Esophagus squamous epithelium (tissue), 4 donors: ENCODE measurements around the gene SIRT6.

Experiments used
- POLR2A ChIP-seq, 4 donors: fragments of 450-650 bp; IDR thresholded peaks; one replicate each; pipeline ENCODE4 v1.6.1; 2017; ENCODE audit warnings: antibody characterized with exemption in 4 of 4, mild to moderate bottlenecking in 4 of 4, moderate library complexity in 3 of 4
- TF ChIP-seq, protein P1 (sequence below), 6 experiments: fragments of 450-650 bp in 4 of 6; fragments of 200-600 bp in 2 of 6; sonication (generic) in 2 of 6; IDR thresholded peaks; one replicate each; pipeline ENCODE4 v1.5.1; 2016 to 2019; ENCODE audit warnings: antibody characterized with exemption in 6 of 6, mild to moderate bottlenecking in 4 of 6, moderate library complexity in 4 of 6

DNA sequence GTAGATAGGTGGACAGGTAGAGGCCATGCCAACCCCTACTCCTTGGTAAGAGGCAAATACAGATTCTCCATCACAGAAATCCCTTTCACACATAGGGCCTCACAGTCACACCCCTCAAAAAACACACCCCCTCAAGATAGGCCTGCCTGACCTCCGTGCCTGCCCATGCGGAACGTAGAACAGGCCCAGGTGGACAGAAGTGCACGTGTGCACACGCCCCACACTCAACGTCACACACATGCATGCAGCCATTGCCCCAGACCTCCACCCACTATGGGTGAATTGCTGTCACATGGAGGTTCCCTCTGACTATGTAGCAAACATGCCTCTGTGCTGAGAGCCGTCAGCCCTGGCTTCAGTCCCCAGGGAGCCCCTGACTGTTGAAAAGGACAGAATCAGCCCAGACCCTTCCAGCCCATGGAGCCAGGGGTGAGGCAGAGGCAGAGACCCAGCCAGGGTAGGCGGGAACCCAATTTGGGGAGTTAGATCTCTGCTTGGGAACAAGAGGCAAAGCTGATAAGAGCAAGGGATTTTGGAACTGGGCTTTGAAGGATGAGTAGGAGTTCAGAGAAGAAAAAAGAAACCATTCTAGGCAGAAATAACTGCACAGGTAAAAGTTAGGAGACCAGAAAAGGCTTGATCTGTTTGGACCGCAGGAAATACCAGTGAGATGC, 3.2 kb upstream of the SIRT6 start:
- TF ChIP-seq, protein P1, sequence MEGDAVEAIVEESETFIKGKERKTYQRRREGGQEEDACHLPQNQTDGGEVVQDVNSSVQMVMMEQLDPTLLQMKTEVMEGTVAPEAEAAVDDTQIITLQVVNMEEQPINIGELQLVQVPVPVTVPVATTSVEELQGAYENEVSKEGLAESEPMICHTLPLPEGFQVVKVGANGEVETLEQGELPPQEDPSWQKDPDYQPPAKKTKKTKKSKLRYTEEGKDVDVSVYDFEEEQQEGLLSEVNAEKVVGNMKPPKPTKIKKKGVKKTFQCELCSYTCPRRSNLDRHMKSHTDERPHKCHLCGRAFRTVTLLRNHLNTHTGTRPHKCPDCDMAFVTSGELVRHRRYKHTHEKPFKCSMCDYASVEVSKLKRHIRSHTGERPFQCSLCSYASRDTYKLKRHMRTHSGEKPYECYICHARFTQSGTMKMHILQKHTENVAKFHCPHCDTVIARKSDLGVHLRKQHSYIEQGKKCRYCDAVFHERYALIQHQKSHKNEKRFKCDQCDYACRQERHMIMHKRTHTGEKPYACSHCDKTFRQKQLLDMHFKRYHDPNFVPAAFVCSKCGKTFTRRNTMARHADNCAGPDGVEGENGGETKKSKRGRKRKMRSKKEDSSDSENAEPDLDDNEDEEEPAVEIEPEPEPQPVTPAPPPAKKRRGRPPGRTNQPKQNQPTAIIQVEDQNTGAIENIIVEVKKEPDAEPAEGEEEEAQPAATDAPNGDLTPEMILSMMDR (IDR thresholded peaks at IDR 0.05), result no peak
- no peak for TF ChIP-seq POLR2A (IDR thresholded peaks at IDR 0.05)
